Ascending aorta (tissue), 2 donors: ENCODE results near the gene LRRC25. TPM values are rescaled to one million over a fixed set of nuclear protein-coding genes. Genes with fewer than 3 reads are reported as not detected.
"Not testable (repeated sequence)": the region's sequence is repeated elsewhere in the genome, so short reads cannot be mapped to it uniquely, and the experiment has no call there.

ENCODE experiments used
- DNase-seq, 2 donors: peaks; one replicate each; pipeline ENCODE4 v3.0.0-alpha.2; 2019; ENCODE audit warnings: low spot score in 2 of 2
- H3K27ac ChIP-seq, 2 donors: fragments of 200-600 bp; sonication (generic); one replicate each; pipeline ENCODE4 v1.5.1; 2016 to 2017; ENCODE audit warnings: mild to moderate bottlenecking in 1 of 2
- H3K27me3 ChIP-seq: fragments of 200-600 bp; sonication (generic); one replicate; pipeline ENCODE4 v1.5.1; 2017
- H3K36me3 ChIP-seq, 2 donors: fragments of 200-600 bp; sonication (generic); one replicate each; pipeline ENCODE4 v1.5.1; 2016
- H3K4me1 ChIP-seq, 2 donors: fragments of 200-600 bp; sonication (generic); one replicate each; pipeline ENCODE4 v1.5.1; 2016 to 2017; ENCODE audit warnings: mild to moderate bottlenecking in 1 of 2
- H3K4me3 ChIP-seq, 2 donors: fragments of 200-600 bp; sonication (generic); one replicate each; pipeline ENCODE4 v1.5.1; 2016 to 2017; ENCODE audit warnings: mild to moderate bottlenecking in 1 of 2
- H3K9me3 ChIP-seq, 2 donors: fragments of 200-600 bp; sonication (generic); one replicate each; pipeline ENCODE4 v1.5.1; 2016
- CTCF ChIP-seq, 3 experiments: fragments of 200-600 bp in 2 of 3; fragments of 450-650 bp in 1 of 3; sonication (generic) in 2 of 3; IDR thresholded peaks; one replicate each; pipeline ENCODE4 v1.5.1; 2016 to 2019; ENCODE audit warnings: antibody characterized with exemption in 3 of 3, mild to moderate bottlenecking in 1 of 3, moderate library complexity in 1 of 3
- intact Hi-C: fragments of 100-400 bp; cut with DNase I; formaldehyde crosslinking; loops from one replicate; pipeline ENCODE4 v1.15.1; 2023
- total RNA-seq: library from RNA; depleted of rRNA; stranded (reverse); fragments of >200 nt; gene quantifications from one replicate; pipeline ENCODE4 v1.1.0, GENCODE V29; 2016

LRRC25 gene
- total RNA-seq, 1 donor from 2014 or later, result 6.9 TPM

- Histone ChIP-seq H3K4me3 (peak overlapping the region; percentile 7 to 65), H3K9me3 (no peaks in the 10 kb centered on the region), H3K27ac (peak overlapping the region; percentile 93 to 96), H3K27me3 (no peaks in the 10 kb centered on the region), H3K4me1 (peaks cover 15 to 46% of the 10 kb centered on the region in 2 donors), H3K36me3 (no peaks in the 10 kb centered on the region)
- peak in 1 of 2 donors; percentile 89 for DNase-seq
- intact Hi-C loops, result loop anchor here (5.0 to 10.0 kb wide), 3 partner anchors 123 to 311 kb away; partner anchors contain the start of gene RAB3A
- no peak for TF ChIP-seq CTCF (IDR thresholded peaks at IDR 0.05)
Measured at GRCh38 chr19:18415178-18415867, 17.9 kb upstream of the LRRC25 start.

GRCh38 chr19:18414504-18415177, 17.2 kb upstream of the LRRC25 start:
- intact Hi-C loops, result loop anchor here (5.0 to 10.0 kb wide), 4 partner anchors 122 to 310 kb away; partner anchors contain the start of gene RAB3A
- Histone ChIP-seq H3K36me3 (no peaks in the 10 kb centered on the region), H3K27ac (peak overlapping the region; percentile 93 to 96), H3K4me3 (peak overlapping the region; percentile 7 to 65), H3K9me3 (no peaks in the 10 kb centered on the region), H3K4me1 (peaks cover 15 to 40% of the 10 kb centered on the region in 2 donors), H3K27me3 (no peaks in the 10 kb centered on the region)
- no peak for TF ChIP-seq CTCF (IDR thresholded peaks at IDR 0.05)
- no peak for DNase-seq

- H3K27me3 ChIP-seq, result no peaks in the 10 kb centered on the region
- DNase-seq, result no peak
- H3K36me3 ChIP-seq, result no peaks in the 10 kb centered on the region
- H3K4me3 ChIP-seq, result no peak overlapping the region
- peaks cover 10 to 29% of the 10 kb centered on the region in 2 donors for H3K4me1 ChIP-seq
- intact Hi-C loops, result loop anchor here (5.0 to 10.0 kb wide), 2 partner anchors 200 to 308 kb away; no protein-coding TSS in a partner anchor
- no peak for TF ChIP-seq CTCF (IDR thresholded peaks at IDR 0.05)
- H3K27ac ChIP-seq, result no peak overlapping the region
- no peaks in the 10 kb centered on the region for H3K9me3 ChIP-seq
Measured at GRCh38 chr19:18412610-18413239, 15.3 kb upstream of the LRRC25 start.

- H3K36me3 ChIP-seq, result no peaks in the 10 kb centered on the region
- DNase-seq, result no peak
- TF ChIP-seq CTCF (IDR thresholded peaks at IDR 0.05), result peak in 1 of 3 experiments; percentile 33
- no peaks in the 10 kb centered on the region for H3K27me3 ChIP-seq
- no peak overlapping the region for H3K27ac ChIP-seq
- intact Hi-C loops, result no loop called here
- H3K9me3 ChIP-seq, result no peaks in the 10 kb centered on the region
- H3K4me1 ChIP-seq, result no peaks in the 10 kb centered on the region
- H3K4me3 ChIP-seq, result no peak overlapping the region
Measured at GRCh38 chr19:18408053-18408476, 10.6 kb upstream of the LRRC25 start.

GRCh38 chr19:18406749-18407148, 9.3 kb upstream of the LRRC25 start:
- intact Hi-C loops, result no loop called here

GRCh38 chr19:18405754-18406153, 8.3 kb upstream of the LRRC25 start:
- intact Hi-C loops, result not testable (repeated sequence)

More at GRCh38 chr19:18406749-18407148, 9.3 kb upstream of the LRRC25 start:
- Histone ChIP-seq H3K27ac (no peak overlapping the region), H3K27me3 (no peaks in the 10 kb centered on the region), H3K9me3 (no peaks in the 10 kb centered on the region), H3K36me3 (no peaks in the 10 kb centered on the region), H3K4me3 (no peak overlapping the region), H3K4me1 (no peaks in the 10 kb centered on the region)
- TF ChIP-seq CTCF (IDR thresholded peaks at IDR 0.05), result no peak
- no peak for DNase-seq

GRCh38 chr19:18402455-18403248, 5.2 kb upstream of the LRRC25 start:
- H3K36me3 ChIP-seq, H3K4me1 ChIP-seq, H3K4me3 ChIP-seq, DNase-seq, H3K9me3 ChIP-seq, H3K27ac ChIP-seq, H3K27me3 ChIP-seq: not testable (repeated sequence)
- intact Hi-C loops, result loop anchor here (5.0 kb wide), 1 partner anchor 140 kb away; no protein-coding TSS in a partner anchor

More at GRCh38 chr19:18405754-18406153, 8.3 kb upstream of the LRRC25 start:
- not testable (repeated sequence) for H3K27ac ChIP-seq, H3K9me3 ChIP-seq, H3K27me3 ChIP-seq, H3K36me3 ChIP-seq, H3K4me3 ChIP-seq, DNase-seq, H3K4me1 ChIP-seq
